22Rv1 (cell line): Measurements from ENCODE around the gene TRIM77.
"Not testable (repeated sequence)": the region's sequence is repeated elsewhere in the genome, so short reads cannot be mapped to it uniquely, and the experiment has no call there.

ENCODE experiments used
- ZFX ChIP-seq: fragments of 450-650 bp; IDR thresholded peaks from 2 replicates; pipeline ENCODE4 v1.6.1; 2017; ENCODE audit warnings: antibody characterized with exemption, borderline replicate concordance
- TF ChIP-seq, protein P1 (sequence below): fragments of 450-650 bp; IDR thresholded peaks from 2 replicates; pipeline ENCODE4 v1.5.1; 2017; ENCODE audit warnings: mild to moderate bottlenecking

DNA sequence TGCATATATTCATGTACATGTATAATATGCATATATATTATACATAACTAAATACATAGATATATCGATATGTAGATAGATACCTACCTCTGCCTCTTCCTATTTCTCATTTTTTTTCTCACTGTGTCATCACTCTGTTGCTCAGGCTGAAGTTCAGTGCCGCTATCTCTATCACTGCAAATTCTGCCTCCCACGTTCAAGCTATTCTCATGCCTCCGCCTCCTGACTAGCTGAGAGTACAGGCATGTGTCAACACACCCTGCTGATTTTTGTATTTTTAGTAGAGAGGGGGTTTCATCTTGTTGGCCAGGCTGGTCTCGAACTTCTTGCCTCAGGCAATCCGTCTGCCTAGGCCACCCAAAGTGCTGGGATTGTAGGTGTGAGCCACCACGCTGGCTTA is 31.3 kb downstream of the TRIM77 start:
- TF ChIP-seq, protein P1, sequence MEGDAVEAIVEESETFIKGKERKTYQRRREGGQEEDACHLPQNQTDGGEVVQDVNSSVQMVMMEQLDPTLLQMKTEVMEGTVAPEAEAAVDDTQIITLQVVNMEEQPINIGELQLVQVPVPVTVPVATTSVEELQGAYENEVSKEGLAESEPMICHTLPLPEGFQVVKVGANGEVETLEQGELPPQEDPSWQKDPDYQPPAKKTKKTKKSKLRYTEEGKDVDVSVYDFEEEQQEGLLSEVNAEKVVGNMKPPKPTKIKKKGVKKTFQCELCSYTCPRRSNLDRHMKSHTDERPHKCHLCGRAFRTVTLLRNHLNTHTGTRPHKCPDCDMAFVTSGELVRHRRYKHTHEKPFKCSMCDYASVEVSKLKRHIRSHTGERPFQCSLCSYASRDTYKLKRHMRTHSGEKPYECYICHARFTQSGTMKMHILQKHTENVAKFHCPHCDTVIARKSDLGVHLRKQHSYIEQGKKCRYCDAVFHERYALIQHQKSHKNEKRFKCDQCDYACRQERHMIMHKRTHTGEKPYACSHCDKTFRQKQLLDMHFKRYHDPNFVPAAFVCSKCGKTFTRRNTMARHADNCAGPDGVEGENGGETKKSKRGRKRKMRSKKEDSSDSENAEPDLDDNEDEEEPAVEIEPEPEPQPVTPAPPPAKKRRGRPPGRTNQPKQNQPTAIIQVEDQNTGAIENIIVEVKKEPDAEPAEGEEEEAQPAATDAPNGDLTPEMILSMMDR: not testable (repeated sequence)
- not testable (repeated sequence) for TF ChIP-seq ZFX
